Measurements from ENCODE around the gene ANKRD29.

The ANKRD29 gene

DNA sequence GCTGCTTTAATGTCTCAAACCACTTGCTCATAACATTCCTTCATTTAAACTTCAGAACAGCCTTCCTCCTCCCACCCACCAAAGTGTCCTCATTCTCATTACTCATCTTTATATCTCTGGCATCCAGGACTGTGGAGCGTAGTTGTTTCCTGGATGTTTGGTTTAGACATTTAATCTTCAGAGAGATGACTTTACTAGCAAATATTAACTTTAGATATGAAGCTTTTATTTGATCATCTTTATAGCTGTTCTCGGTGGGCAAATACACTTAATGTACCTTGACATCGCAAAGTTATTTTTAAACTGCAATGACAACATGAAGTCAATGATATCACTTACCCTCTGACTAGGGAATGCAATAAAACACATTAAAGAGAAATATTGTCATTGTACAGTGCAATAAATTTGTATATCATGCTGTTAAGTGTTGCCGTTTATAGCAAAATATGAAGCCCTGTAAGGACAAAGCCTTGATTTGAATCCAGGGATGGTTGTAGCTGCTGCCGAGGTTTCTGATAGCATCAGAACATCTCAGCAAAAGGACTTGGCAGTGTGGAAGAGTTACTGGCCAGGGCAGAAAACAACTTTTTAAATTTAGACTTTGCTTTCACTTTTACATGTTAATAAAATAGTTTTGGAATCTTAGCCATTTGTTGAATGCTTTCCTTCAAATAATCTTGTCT, 21.9 kb upstream of the ANKRD29 start:
- no peak for DNase-seq (ENCODE audit: low read depth in 2 of 2)

DNA sequence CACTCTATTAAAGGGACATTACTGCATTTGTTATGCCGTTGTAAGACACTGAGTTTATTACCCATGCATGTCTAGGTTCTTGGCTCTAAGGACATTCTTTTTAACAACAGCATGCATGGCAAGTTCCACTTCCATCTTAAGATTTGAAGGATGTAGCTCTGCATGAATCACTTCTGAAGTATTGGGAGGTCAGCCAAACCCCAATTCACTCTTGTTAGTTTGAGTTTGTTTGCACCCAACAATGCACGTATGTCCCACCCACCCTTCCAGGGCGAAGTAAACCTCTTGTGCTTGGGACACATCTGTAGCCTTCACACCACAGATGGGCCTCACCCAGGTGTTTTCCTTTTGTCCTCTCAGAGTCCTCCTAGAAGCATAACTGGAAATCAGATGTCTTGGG, 21.0 kb upstream of the ANKRD29 start:
- DNase-seq (ENCODE audit: low read depth in 2 of 2) = no peak

DNA sequence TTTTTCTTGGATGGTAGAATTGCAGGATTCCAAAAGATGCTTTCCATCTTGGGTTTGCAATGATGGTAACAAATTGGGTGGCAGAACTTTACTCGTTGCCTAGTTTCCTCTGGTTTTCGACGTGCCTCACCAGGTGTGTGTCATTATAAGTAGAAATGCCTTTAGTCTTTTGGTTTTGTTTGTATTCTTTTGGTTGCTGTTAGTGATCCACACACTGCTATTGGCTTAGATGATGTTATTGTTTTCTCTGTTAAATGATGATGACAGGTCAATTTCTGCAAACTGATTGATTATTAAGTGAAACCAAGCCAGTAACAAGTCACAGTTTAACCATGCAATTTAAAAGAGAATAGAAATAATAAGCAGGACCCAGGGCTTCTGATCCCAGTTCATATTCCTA, 20.4 kb upstream of the ANKRD29 start:
- no peak for DNase-seq (ENCODE audit: low read depth in 2 of 2)

DNA sequence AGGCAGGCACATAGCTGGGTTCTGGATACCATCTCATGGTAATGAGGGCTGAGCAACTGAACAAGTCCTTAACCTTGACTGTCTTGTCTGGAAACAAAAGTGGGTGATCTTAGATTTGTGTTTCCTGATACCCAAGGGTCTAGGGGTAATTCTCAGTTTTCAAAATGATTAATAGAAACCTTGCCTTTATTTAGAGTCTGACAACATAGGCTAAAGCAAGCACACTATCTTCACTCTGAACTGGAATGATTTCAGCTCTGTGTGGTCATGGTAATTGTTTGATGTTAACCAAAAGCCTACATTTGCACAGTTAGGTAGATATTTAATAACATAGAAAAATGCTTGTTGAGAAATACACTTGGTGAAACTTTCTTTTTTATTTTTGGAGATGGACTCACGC, 19.8 kb upstream of the ANKRD29 start:
- DNase-seq (ENCODE audit: low read depth in 2 of 2) = no peak

DNA sequence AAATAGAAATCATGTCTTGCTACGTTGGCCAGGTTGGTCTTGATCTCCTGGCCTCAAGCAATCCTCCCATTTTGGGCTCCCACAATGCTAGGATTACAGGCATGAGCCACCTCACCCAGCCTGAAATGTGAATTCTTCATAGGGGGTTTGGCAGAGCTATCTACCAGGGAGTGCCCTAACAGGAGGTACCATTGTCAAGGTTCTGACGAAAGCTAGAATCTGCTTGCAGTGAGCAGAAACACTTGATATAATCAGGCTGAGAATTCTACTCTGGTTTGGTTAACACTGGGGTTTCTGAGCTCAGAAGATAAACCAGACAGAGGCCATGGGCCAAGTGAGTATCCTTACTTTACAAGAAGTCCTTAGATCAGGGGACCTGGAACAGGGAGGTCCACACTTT, 19.3 kb upstream of the ANKRD29 start:
- DNase-seq (ENCODE audit: low read depth in 2 of 2) = no peak

DNA sequence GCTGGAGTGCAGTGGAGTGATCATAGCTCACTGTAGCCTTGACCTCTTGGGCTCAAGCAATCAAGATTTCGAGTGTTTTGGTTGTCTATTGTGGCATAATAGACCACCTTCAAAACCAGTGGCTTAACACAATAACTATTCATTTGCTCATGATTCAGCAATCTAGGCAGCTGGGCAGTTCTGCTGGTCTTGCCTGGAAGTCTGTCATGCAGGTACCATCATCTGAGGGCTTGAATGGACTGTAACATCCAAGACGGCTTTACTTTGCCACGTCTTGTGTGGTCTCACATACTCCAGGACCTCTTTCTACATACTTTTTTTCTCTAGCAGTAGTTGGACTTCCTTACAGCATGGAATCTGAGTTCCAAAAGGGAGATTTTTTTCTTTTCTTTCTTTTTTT, 13.2 kb upstream of the ANKRD29 start:
- no peak for DNase-seq (ENCODE audit: low read depth in 2 of 2)

DNA sequence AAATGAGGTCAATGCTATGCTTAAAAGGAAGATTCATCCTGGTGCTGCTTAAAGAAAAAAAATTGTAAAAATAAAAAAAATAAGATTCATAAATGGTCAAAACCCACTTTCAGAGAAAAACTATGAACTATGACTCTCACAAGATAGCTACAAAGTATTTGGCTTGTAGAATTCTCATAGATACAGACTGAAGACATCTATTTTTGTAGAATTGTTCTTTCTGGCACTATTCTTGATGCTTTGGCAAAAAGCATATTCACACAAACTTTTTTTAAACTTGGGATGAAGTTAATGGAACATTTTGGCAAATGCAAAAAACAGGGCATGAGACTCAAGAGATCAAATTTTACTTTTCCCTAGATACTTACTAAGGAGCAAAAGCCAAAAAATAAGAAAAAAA, 12.5 kb upstream of the ANKRD29 start:
- no peak for DNase-seq (ENCODE audit: low read depth in 2 of 2)

DNA sequence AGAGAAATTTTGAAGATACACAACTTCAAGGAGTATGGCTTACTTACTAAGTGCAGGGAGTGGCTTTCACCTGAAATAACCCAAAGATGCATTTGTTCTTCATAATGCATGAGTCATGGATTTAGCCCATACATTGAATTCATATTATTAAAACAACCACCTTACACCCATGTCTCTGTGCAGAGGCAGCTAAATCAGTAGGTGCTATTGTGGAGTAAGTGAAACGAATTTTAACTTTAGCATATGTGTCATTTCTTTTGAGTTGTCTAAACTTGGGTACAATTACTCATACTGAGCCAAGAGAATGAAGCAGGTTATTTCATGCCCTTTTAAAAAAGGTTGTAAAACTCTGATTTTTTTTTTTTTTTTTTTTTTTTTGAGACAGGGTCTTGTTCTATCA, 11.0 kb upstream of the ANKRD29 start:
- no peak for DNase-seq (ENCODE audit: low read depth in 2 of 2)

DNA sequence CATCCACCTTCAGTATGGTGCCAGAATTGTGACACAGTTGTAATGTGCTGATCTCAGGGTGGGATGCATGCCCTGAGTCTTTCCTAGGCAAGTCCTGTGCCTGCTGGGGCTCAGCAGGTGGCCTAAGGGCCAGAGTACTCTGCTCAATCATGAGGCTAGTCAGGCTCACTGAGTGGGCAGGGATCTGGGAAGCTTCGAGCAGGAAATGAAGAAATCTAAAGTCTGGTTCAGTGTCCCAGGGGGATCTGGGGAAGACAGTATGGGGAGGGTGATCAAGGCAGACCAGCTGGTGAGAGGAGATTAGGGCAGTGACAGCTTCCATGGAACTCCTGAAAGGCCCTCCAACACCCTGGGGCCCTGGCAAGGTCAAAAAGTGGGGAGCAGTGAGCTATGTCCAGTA, 8.9 kb upstream of the ANKRD29 start:
- no peak for DNase-seq (ENCODE audit: low read depth in 2 of 2)

DNA sequence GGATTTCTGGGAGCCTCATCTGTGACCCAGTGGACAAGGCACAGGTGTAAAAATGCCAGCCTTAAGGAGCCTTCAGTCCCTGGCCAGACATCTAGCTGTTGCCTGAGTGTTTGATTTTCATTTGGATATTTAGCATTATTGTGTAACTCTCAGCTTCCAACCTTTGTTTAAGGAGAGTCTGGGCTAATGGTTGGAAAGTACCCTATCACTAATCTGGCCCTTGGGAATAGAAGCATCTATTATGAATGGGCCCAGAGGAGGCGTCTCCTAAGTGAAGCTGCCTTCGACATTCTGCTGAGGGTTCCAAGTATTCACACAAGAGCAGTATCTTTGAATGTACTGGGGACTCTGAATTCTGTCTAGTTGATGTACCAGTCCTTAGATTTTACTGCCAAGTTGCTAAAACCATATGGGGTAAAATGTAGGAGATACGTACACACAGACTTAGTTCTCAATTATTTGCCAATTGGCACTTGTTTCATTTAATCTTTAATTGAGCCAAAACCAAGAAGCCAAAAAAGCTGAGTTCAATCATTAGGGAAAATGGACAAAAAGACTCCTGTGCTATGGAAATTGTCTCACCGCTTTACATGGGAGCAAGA, 7.2 kb upstream of the ANKRD29 start:
- DNase-seq (ENCODE audit: low read depth in 2 of 2) = no peak

DNA sequence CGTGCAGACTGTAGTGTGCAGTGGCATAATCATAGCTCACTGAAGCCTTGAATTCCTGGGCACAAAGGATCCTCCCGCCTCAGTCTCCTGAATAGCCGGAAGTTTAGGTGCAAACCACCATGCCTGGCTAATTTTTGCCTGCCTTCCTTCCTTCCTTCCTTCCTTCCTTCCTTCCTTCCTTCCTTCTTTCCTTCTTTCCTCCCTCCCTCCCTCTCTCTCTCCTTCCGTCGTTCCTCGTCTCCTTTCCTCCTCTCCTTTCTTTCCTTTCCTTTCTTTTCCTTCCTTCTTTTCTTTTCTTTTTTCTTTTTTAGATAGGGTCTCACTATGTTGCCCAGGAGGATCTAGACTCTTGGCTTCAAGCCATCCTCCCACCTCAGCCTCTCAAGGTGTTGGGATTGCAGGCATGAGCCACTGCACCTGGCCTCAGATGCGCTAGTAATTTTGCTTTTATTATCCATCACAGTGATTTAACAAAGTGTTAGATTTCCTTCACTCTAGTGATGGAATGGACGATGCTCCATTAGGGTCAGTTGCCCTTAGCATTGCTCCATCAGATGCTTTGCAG, 6.6 kb upstream of the ANKRD29 start:
- no peak for DNase-seq (ENCODE audit: low read depth in 2 of 2)

DNA sequence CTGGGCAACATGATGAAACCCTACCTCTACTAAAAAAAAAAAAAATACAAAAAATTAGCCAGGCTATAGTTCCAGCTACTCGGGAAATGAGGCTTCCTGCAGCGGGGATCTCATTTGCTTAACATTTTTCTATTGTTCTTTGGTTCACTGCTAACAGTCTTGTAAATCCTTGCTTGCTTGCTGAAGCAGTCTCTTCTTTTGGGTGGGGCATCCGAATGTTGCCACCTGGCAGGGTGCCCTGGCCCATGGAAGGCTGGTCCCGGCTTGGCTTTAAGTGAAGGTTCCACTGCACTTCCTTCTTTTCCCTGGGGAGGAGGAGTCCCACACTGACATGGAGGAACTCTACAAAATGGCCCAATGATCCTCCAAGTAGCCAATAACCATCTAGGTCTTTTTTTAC, 6.0 kb upstream of the ANKRD29 start:
- no peak for DNase-seq (ENCODE audit: low read depth in 2 of 2)

DNA sequence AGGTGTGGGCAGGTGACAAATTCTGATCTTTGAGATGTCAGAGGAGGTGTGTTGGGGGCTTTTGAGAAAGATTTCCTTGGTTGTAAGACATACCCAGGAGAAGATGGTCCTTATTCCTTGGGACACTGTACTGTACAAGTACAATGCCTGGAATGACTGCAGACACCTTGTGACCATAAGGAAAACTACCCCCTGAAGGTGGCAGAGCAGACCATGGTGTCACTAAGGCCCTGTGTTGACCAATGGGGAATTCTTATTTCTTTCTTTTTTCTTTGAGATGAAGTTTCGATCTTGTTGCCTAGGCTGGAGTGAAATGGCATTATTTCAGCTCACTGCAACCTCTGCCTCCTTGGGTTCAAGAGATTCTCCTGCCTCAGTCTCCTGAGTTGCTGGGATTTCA, 4.4 kb upstream of the ANKRD29 start:
- no peak for DNase-seq (ENCODE audit: low read depth in 2 of 2)

DNA sequence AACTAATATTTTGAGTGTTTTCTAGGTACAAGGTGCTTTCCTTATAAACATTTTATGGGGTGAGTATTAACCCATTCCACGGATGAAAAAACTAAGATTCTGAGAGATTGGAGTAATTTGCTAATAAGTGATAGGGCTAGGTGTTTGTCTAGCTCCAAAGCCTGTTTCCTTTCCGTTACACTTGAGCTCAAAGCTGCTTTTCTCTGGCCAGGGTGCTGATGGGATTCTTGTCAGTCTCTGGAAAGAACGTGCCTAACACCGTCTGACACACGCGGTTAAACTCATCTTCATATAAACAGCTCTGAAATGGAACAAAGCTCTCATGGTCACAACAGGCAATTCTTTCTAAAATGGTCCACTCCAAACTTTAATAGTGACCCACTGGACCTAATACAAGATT, 2.0 kb upstream of the ANKRD29 start:
- DNase-seq (ENCODE audit: low read depth in 2 of 2) = no peak

DNA sequence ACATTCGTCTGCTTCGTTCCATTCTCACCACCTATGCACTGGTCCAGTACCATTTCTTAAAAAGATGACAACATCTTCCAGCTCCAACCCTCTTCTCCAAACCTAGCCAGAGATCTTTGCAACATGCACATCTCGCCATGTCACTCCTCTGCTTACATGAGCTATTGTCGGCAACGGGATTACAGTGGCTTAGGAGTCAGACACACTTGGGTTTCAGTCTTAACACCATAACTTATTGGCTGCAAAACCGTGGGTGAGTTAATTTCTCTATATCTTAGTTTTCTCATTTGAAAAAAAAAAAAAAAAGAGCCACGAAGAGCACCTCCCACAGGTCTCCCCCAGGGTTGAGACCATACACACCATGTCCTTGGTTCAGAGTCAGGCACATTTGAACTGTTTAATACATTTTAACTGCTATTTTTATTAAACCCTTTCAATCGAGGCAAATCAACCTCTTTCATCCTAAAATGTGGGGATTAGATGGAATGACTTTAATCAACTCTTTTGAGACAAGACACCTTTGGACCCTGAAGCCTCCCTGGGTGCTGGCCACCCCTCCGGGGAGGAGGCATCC, 889 bp downstream of the ANKRD29 start:
- DNase-seq (ENCODE audit: low read depth in 2 of 2) = no peak

DNA sequence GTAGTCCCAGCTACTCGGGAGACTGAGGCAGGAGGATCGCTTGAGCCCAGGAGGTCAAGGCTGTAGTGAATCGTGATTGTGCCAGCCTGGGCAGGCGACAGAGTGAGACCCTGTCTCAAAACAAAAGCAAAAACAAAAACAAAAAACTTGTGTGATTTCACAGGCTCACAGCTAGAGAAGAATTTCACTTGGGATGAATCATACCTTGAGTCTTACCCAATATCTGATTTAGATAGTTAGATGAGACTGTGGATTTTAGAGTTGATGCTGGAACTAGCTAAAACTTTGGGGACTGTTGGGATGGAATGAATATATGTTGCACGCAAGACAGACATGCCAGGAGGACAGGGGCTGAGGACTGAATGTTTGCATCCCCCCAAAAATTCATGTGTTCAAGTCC, 4.4 kb downstream of the ANKRD29 start:
- no peak for DNase-seq (ENCODE audit: low read depth in 2 of 2)

DNA sequence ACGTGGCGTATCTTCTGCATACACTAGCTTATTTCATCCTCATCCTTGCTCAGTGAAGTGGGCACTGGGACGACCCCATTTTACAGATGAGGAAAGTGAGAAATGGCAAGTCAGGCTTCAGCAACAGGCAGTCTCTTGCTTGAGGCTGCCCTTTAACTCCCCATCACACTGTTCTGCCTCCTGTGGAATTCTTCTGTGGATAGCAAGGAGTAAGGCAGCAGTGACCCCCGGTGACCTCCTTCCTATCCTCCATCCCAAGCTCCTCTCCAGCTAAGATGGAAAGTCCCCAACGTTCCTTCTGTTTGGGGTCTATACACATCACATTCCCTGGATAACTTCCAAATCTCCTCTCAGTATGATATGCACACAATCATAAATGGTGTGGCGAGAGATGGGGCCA, 10.5 kb downstream of the ANKRD29 start:
- DNase-seq (ENCODE audit: low read depth in 2 of 2) = no peak

DNA sequence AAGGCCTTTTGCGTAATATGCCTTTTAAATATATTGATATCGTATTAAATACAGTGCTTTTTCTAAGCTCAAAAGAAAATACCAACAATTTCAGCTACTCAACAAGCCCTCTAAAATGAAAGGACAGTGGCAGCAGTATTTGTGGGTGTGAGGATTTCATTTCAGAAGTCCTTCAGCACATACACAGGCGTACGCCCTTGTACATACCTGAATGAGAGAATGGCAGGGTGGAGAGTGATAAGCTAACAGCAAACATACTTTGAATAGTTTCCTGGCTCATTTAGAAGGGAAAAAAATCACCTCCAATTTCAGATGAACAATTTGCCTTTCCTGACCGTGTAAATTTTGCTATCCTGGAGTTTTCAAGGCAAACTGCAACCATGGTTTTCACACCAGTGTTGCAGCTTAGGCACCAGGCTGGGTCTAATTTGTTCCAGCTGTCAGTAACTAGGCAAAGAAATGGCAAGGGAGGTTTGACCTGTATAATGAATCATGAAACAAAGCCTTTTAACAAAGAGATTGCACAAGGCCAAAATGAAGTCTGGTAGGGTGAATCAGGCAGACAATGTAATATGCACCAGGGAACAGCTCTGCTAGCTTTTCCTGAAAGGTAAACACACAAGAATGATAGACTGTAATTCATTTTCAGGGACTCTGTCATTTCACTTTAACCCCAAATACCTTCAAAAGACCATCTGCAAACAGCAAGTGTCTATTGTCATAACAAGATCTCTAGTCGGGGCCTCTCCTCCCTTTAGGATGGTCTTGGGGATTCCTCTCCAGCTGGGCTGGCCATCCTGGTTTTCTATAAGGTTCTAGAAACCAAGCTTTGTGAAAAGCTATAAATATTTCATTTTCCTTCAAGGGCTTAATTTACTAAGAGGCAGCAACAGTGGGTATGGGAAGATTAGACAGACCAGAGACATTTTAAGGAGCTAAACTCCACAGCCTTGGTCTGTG, 11.5 kb downstream of the ANKRD29 start:
- DNase-seq (ENCODE audit: low read depth in 2 of 2) = no peak

DNA sequence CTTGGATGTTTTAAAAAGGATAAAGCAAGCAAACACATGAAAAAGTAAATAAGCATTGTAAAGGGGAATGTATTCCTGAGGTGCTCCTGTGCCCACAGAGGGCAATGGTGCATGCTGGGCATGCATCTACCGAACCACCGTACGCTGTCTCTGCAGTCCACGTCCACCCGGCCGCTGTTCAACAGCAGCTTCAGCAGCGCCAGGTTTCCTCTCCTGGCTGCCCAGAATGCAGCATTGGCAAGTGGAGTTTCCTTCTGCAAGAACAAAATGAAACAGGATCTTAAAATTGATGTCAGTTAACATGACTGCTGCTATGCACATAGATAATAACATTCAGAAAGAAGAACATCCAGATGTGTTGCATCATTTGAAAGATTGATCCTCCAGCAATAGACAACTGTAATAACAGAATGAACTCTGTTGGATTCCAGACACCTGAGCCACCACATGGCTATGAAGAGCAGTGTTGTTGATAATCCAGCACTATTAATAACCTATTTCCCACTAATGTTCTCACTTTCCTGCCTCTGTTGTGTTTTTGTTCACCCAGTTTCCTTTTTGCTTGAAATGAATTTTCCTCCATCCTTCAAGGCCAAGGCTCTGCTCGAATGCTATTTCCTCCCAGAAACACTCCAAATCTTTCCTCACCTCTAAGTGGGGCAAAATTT, 13.6 kb downstream of the ANKRD29 start:
- no peak for DNase-seq (ENCODE audit: low read depth in 2 of 2)

DNA sequence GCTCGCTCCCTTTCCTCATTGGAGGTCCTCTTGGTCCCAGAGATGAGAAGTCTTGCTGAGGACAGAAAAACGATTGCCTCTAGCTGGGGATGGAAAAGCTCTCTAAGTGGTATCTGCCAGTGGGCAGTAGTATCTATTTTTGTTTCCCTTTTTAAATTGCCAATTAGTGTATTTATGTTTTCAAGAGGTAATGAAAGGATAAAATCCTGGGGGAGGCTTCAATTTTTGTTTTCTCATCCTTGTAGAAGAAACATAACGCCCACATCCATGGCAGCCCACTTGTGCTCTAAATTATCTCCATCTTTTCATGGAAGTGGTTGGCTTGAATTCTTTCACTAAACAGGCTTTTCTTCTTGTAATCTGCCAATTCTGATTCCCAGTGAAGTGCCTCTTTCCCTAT, 14.3 kb downstream of the ANKRD29 start:
- DNase-seq (ENCODE audit: low read depth in 2 of 2) = no peak

DNA sequence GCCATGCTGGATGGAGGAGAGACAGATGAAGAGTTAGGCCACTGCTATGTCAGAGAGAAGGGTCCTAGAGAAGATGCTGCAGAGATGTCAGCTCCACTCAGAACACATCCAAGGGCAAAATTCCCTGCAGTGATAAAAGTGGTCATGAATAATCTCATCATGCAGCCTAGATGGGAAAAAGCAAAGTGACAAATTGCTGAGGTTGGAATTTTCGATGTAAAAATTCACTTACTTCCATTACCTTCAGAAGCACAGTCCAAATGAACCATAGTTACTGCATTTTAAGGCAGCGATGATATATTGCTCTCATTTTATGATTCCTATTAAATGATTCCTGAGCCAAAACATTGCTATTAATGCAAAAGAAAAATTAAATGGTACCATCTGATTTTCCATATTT, 16.4 kb downstream of the ANKRD29 start:
- DNase-seq (ENCODE audit: low read depth in 2 of 2) = no peak
